GM12878 (cell line): ENCODE measurements around the gene DPYSL3. TPM values are rescaled to one million over a fixed set of nuclear protein-coding genes. Genes with fewer than 3 reads are reported as not detected.

Experiments used
- ATAC-seq: fragments of 200-7000 bp; cut with Tn5 transposase; 3 replicates; pipeline ENCODE4 v1.9.1; 2020; ENCODE audit warnings: mild to moderate bottlenecking, moderate library complexity
- BruUV-seq: library from RNA; stranded (reverse); fragments of 400-500 nt; replicated peaks from 2 replicates; lab custom pipeline; 2021; lab: Mats Ljungman, UMichigan
- CTCF ChIA-PET: fragments of 300-600 bp; sonication (Branson Sonifier 250); formaldehyde crosslinking; extraction: SDS; loops from one replicate; lab custom pipeline; 2021; ENCODE audit warnings: inconsistent platforms; lab: Yijun Ruan, JAX
- POLR2A ChIA-PET: fragments of 350-600 bp; formaldehyde crosslinking; extraction: SDS; loops from one replicate; lab custom pipeline; 2021; ENCODE audit warnings: inconsistent platforms; lab: Charles Lee
- RAD21 ChIA-PET: fragments of 300-600 bp; sonication (Branson Sonifier 250); formaldehyde crosslinking; loops from one replicate; lab custom pipeline; 2023; ENCODE audit warnings: antibody characterized with exemption; ENCODE audit not compliant: unreplicated experiment; lab: Charles Lee
- SMC1A ChIA-PET: fragments of 300-600 bp; sonication (Branson Sonifier 250); formaldehyde crosslinking; loops from one replicate; lab custom pipeline; 2023; ENCODE audit not compliant: unreplicated experiment, uncharacterized antibody; lab: Charles Lee
- DNase-seq: peaks from one replicate; pipeline ENCODE4 v3.0.0-alpha.2; 2011; ENCODE audit warnings: low read depth, low spot score
- FAIRE-seq: peaks from 3 replicates; lab custom pipeline; 2011; peaks lifted over from hg19 to GRCh38; lab: Jason Lieb, UNC
- H2AFZ ChIP-seq: 2 replicates; pipeline ENCODE4 v1.6.0; 2011; ENCODE audit warnings: low read depth, low read length, control low read depth; ENCODE audit not compliant: control insufficient read depth
- H3K27ac ChIP-seq: 2 replicates; pipeline ENCODE4 v1.5.1; 2011; ENCODE audit warnings: control low read depth; ENCODE audit not compliant: control insufficient read depth, insufficient read depth
- H3K27me3 ChIP-seq, 2 experiments: replicated peaks in 1 of 2; 2 replicates each; pipeline versions ENCODE4 v1.6.0 to v1.6.1; 2011; ENCODE audit warnings: low read length in 1 of 2; ENCODE audit not compliant: control insufficient read depth in 2 of 2, insufficient read depth in 2 of 2
- H3K36me3 ChIP-seq, 2 experiments: 2 replicates each; pipeline ENCODE4 v1.5.1; 2011; ENCODE audit warnings: low read length in 1 of 2; ENCODE audit not compliant: control insufficient read depth in 2 of 2, insufficient read depth in 2 of 2
- H3K4me1 ChIP-seq: 2 replicates; pipeline ENCODE4 v1.6.1; 2011; ENCODE audit warnings: mild to moderate bottlenecking, low read length, moderate library complexity, mixed read lengths; ENCODE audit not compliant: control insufficient read depth, insufficient read depth
- H3K4me2 ChIP-seq: 2 replicates; pipeline ENCODE4 v1.6.0; 2011; ENCODE audit warnings: control low read depth; ENCODE audit not compliant: control insufficient read depth, insufficient read depth
- H3K4me3 ChIP-seq: fragments of 200-600 bp; sonication (generic); 2 replicates; pipeline ENCODE4 v1.5.1; 2016
- H3K79me2 ChIP-seq: 2 replicates; pipeline ENCODE4 v1.6.0; 2011; ENCODE audit warnings: low read length; ENCODE audit not compliant: control insufficient read depth, insufficient read depth
- H3K9ac ChIP-seq: 2 replicates; pipeline ENCODE4 v1.8.0; 2011; ENCODE audit warnings: low read length, control low read depth, mixed read lengths; ENCODE audit not compliant: control insufficient read depth, insufficient read depth
- H3K9me3 ChIP-seq: replicated peaks from 3 replicates; pipeline ENCODE4 v1.5.1; 2011; ENCODE audit warnings: mild to moderate bottlenecking, low read length; ENCODE audit not compliant: control insufficient read depth, insufficient read depth
- H4K20me1 ChIP-seq: 2 replicates; pipeline ENCODE4 v1.6.0; 2011; ENCODE audit not compliant: control insufficient read depth, insufficient read depth
- EZH2 ChIP-seq: IDR thresholded peaks from 2 replicates; pipeline ENCODE4 v1.6.1; 2012; ENCODE audit warnings: low read depth, mild to moderate bottlenecking, control low read depth, inconsistent platforms, low read length, borderline replicate concordance; ENCODE audit not compliant: control insufficient read depth
- NFYB ChIP-seq: IDR thresholded peaks from 2 replicates; pipeline ENCODE4 v1.6.1; 2011; ENCODE audit warnings: low read depth, mild to moderate bottlenecking, low read length, improper control_type of control experiment, moderate library complexity; ENCODE audit not compliant: insufficient read depth
- NR2C2 ChIP-seq: IDR thresholded peaks from 2 replicates; pipeline ENCODE4 v1.6.1; 2011; ENCODE audit warnings: borderline replicate concordance, low read depth; ENCODE audit not compliant: control insufficient read depth, insufficient read length
- PAX8 ChIP-seq: fragments of 450-650 bp; IDR thresholded peaks from 2 replicates; pipeline ENCODE4 v1.6.1; 2017; ENCODE audit warnings: mild to moderate bottlenecking, moderate library complexity
- SIN3A ChIP-seq: IDR thresholded peaks from 2 replicates; pipeline ENCODE4 v1.6.1; 2012; ENCODE audit warnings: low read depth, low read length, improper control_type of control experiment
- SPI1 ChIP-seq: IDR thresholded peaks from 2 replicates; pipeline ENCODE4 v1.6.1; 2011; ENCODE audit warnings: low read depth, mild to moderate bottlenecking, low read length, moderate library complexity, borderline replicate concordance; ENCODE audit not compliant: insufficient read depth
- SRF ChIP-seq, 2 experiments: IDR thresholded peaks; 2 replicates each; pipeline ENCODE4 v1.6.1; 2011; ENCODE audit warnings: low read depth in 2 of 2, low read length in 2 of 2, mild to moderate bottlenecking in 1 of 2, moderate library complexity in 1 of 2
- TAF1 ChIP-seq: IDR thresholded peaks from 2 replicates; pipeline ENCODE4 v1.6.1; 2011; ENCODE audit warnings: mild to moderate bottlenecking, low read depth, low read length, borderline replicate concordance
- ZNF217 ChIP-seq: fragments of 450-650 bp; IDR thresholded peaks from 2 replicates; pipeline ENCODE4 v1.6.1; 2017; ENCODE audit warnings: antibody characterized with exemption, mild to moderate bottlenecking
- WGBS: methylation state at CpG from one replicate; pipeline ENCODE4 v1.1.6; 2016; ENCODE audit warnings: low lambda C conversion rate; ENCODE audit not compliant: insufficient replicate concordance, insufficient coverage; ENCODE audit errors: missing lambda C conversion rate; 5-methylcytosine and 5-hydroxymethylcytosine counted together
- in situ Hi-C: fragments of 300-500 bp; cut with MboI; formaldehyde crosslinking; loops from 9 replicates; pipeline ENCODE4 v1.14.3; 2018; ENCODE audit warnings: mixed read lengths
- intact Hi-C: fragments of 100-400 bp; cut with micrococcal nuclease; formaldehyde crosslinking; loops from one replicate; pipeline ENCODE4 v1.14.2; 2022; ENCODE audit not compliant: unreplicated experiment
- polyA plus RNA-seq, 11 experiments: library from polyadenylated mRNA; depleted of rRNA in 4 of 11; unstranded in 6 of 11; stranded (reverse) in 5 of 11; fragments of >200 nt; fragmentation: Nextera tagmentation in 4 of 11; fragmentation: Illumina TruSeq in 1 of 11; extraction: Ambion mirVana in 4 of 11; extraction: Trizol in 1 of 11; gene quantifications; 1 replicate in 1 of 11; 2 replicates in 10 of 11; pipeline versions ENCODE4 v1.2.1 to v1.2.3, GENCODE V29; 2011 to 2016; ENCODE audit warnings: inconsistent platforms in 2 of 11, missing spikeins in 2 of 11, low read depth in 1 of 11
- total RNA-seq, 4 experiments: library from RNA; depleted of rRNA in 3 of 4; stranded (reverse); fragments of >200 nt in 3 of 4; fragmentation: Illumina TruSeq in 1 of 4; extraction: Trizol in 1 of 4; gene quantifications; 2 replicates each; pipeline versions ENCODE4 v1.2.1 to v1.2.3, GENCODE V29; 2013 to 2021
- TF ChIP-seq, protein P1 (sequence below), 3 experiments: IDR thresholded peaks in 2 of 3; conservative IDR thresholded peaks in 1 of 3; 2 replicates each; pipeline ENCODE4 v1.5.1; 2011; ENCODE audit warnings: low read depth in 3 of 3, low read length in 3 of 3, mild to moderate bottlenecking in 3 of 3, control low read depth in 2 of 3, moderate library complexity in 2 of 3, inconsistent platforms in 1 of 3, mixed read lengths in 1 of 3; ENCODE audit not compliant: control insufficient read depth in 2 of 3, insufficient read depth in 1 of 3; ENCODE audit errors: extremely low read depth in 1 of 3
- TF ChIP-seq, protein P2 (sequence below): fragments of 450-650 bp; IDR thresholded peaks from 2 replicates; pipeline ENCODE4 v1.6.1; 2016; ENCODE audit warnings: mild to moderate bottlenecking
- TF ChIP-seq, protein P3 (sequence below): IDR thresholded peaks from 2 replicates; pipeline ENCODE4 v1.6.1; 2011; ENCODE audit warnings: low read depth, low read length, improper control_type of control experiment, borderline replicate concordance
- TF ChIP-seq, protein P4 (sequence below): fragments of 450-650 bp; IDR thresholded peaks from 2 replicates; pipeline ENCODE4 v1.6.1; 2017; ENCODE audit warnings: borderline replicate concordance

DPYSL3 gene
- total and polyA plus RNA-seq, 10 of the 15 experiments (the other 5 are each of a cell fraction or from before 2014, with no cell fraction given), result 0.08 to 1.5 (median 0.45) TPM; not detected in 1

DNA sequence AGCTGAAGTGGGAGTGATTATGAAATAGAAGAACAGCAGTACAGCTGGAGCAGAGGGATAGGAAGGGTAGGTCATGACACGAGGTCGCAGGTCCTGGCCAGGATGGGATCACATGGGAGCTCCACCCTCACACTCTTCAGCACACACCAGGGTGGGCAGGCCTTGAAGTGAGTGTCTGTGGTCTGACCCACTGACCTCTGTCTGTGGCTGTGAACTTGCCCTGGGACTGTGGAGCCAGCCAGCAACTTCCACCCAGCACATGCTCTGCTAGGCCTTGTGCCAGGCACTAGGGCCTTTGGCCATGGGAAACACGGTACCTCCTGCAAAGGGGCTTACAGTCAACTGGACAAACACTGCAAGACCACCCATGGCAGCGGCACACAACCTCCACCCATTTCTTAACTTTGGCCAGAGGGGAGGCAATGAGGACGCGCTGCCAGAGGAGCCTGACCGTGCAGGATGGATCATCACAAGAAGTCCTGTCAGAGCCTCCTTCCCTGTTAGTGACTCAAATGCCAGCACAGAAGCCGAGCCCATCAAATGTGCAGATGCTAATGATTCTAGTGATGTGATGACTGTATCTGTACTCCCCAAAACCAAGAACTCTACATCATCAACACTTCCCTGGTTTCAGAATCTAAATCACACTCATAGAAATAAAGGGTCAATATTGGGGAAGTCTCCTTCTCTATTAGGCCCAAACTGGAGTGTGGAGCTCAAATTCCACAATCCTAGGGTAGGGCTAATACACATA lies 113.6 kb downstream of the DPYSL3 start:
- POLR2A ChIA-PET, result no interaction called here
- TF ChIP-seq TAF1 (no peak), NFYB (no peak), NR2C2 (no peak), PAX8 (no peak), SRF (IDR thresholded peaks at IDR 0.05; ENCODE audit: low read depth in 2 of 2, low read length in 2 of 2) (no peak), SIN3A (no peak), SPI1 (no peak), EZH2 (no peak), ZNF217 (no peak)
- TF ChIP-seq, protein P1, sequence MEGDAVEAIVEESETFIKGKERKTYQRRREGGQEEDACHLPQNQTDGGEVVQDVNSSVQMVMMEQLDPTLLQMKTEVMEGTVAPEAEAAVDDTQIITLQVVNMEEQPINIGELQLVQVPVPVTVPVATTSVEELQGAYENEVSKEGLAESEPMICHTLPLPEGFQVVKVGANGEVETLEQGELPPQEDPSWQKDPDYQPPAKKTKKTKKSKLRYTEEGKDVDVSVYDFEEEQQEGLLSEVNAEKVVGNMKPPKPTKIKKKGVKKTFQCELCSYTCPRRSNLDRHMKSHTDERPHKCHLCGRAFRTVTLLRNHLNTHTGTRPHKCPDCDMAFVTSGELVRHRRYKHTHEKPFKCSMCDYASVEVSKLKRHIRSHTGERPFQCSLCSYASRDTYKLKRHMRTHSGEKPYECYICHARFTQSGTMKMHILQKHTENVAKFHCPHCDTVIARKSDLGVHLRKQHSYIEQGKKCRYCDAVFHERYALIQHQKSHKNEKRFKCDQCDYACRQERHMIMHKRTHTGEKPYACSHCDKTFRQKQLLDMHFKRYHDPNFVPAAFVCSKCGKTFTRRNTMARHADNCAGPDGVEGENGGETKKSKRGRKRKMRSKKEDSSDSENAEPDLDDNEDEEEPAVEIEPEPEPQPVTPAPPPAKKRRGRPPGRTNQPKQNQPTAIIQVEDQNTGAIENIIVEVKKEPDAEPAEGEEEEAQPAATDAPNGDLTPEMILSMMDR (IDR thresholded peaks at IDR 0.05 in 2 of 3, conservative IDR thresholded peaks at IDR 0.05 in 1 of 3; ENCODE audit: control insufficient read depth in 2 of 3, extremely low read depth in 1 of 3, insufficient read depth in 1 of 3, low read depth in 3 of 3, low read length in 3 of 3), result no peak
- TF ChIP-seq, protein P2, sequence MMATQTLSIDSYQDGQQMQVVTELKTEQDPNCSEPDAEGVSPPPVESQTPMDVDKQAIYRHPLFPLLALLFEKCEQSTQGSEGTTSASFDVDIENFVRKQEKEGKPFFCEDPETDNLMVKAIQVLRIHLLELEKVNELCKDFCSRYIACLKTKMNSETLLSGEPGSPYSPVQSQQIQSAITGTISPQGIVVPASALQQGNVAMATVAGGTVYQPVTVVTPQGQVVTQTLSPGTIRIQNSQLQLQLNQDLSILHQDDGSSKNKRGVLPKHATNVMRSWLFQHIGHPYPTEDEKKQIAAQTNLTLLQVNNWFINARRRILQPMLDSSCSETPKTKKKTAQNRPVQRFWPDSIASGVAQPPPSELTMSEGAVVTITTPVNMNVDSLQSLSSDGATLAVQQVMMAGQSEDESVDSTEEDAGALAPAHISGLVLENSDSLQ, result no peak
- TF ChIP-seq, protein P3, sequence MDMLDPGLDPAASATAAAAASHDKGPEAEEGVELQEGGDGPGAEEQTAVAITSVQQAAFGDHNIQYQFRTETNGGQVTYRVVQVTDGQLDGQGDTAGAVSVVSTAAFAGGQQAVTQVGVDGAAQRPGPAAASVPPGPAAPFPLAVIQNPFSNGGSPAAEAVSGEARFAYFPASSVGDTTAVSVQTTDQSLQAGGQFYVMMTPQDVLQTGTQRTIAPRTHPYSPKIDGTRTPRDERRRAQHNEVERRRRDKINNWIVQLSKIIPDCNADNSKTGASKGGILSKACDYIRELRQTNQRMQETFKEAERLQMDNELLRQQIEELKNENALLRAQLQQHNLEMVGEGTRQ, result no peak
- TF ChIP-seq, protein P4, sequence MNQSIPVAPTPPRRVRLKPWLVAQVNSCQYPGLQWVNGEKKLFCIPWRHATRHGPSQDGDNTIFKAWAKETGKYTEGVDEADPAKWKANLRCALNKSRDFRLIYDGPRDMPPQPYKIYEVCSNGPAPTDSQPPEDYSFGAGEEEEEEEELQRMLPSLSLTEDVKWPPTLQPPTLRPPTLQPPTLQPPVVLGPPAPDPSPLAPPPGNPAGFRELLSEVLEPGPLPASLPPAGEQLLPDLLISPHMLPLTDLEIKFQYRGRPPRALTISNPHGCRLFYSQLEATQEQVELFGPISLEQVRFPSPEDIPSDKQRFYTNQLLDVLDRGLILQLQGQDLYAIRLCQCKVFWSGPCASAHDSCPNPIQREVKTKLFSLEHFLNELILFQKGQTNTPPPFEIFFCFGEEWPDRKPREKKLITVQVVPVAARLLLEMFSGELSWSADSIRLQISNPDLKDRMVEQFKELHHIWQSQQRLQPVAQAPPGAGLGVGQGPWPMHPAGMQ, result no peak

More for the DNA sequence above, 113.6 kb downstream of the DPYSL3 start:
- FAIRE-seq, result no peak
- ChIA-PET RAD21 (no interaction called here), SMC1A (interaction anchor here (0.6 to 1.1 kb wide), 2 partner anchors 27 to 1826 kb away, joined by 3 to 4 read pairs; no protein-coding TSS in a partner anchor), CTCF (interaction anchor here (0.8 to 1.1 kb wide), 5 partner anchors 26 to 63 kb away, joined by 3 to 4 read pairs (median 3); no protein-coding TSS in a partner anchor)
- no peaks in the 10 kb centered on the region for H3K4me1 ChIP-seq
- H4K20me1 ChIP-seq, result no peaks in the 10 kb centered on the region
- in situ Hi-C loops, result no loop called here
- no peak overlapping the region for H2AFZ ChIP-seq
- ATAC-seq, result no peak
- H3K9me3 ChIP-seq, result no peaks in the 10 kb centered on the region
- H3K79me2 ChIP-seq, result no peaks in the 10 kb centered on the region
- H3K27me3 ChIP-seq, result no peaks in the 10 kb centered on the region
- intact Hi-C loops, result no loop called here
- 45% methylated on average over 8 of the region's 8 CpGs for WGBS
- no peak overlapping the region for H3K27ac ChIP-seq
- H3K4me2 ChIP-seq, result no peak overlapping the region
- no TSS peak for BruUV-seq
- no peak overlapping the region for H3K9ac ChIP-seq
- no peaks in the 10 kb centered on the region for H3K36me3 ChIP-seq
- no peak for DNase-seq
- H3K4me3 ChIP-seq, result no peak overlapping the region
